ENCODE measurements around the gene APRT.
A peak's percentile ranks its signal among the peaks of the same experiment; 100 is the strongest.

The APRT gene

GRCh38 chr16:88807626-88808453 lies 3.9 kb downstream of the APRT start:
- no peak for DNase-seq (ENCODE audit: low spot score)

GRCh38 chr16:88807142-88807625 lies 4.5 kb downstream of the APRT start:
- DNase-seq (ENCODE audit: low spot score): no peak

GRCh38 chr16:88806491-88807111 lies 5.1 kb downstream of the APRT start:
- no peak for DNase-seq (ENCODE audit: low spot score)

- no peak for DNase-seq (ENCODE audit: low spot score)
These were observed 5.8 kb downstream of the APRT start for GRCh38 chr16:88805887-88806393.

GRCh38 chr16:88805340-88805715 lies 6.4 kb downstream of the APRT start:
- no peak for DNase-seq (ENCODE audit: low spot score)

- DNase-seq (ENCODE audit: low spot score): peak; percentile 48
These were observed 7.0 kb downstream of the APRT start for GRCh38 chr16:88804552-88805339.

- no peak for DNase-seq (ENCODE audit: low spot score)
These were observed 7.6 kb downstream of the APRT start for GRCh38 chr16:88804173-88804551.

- DNase-seq (ENCODE audit: low spot score): peak; percentile 83
These were observed 8.3 kb downstream of the APRT start, which contains the start of gene CDT1 for GRCh38 chr16:88803264-88803987. Gene CDT1, plus strand, starts transcription at chr16:88803789. Its CDS starts 43 bp downstream, at chr16:88803832.

- no peak for DNase-seq (ENCODE audit: low spot score)
These were observed 11.5 kb downstream of the APRT start for GRCh38 chr16:88800277-88800592.

- no peak for DNase-seq (ENCODE audit: low spot score)
These were observed 12.0 kb downstream of the APRT start for GRCh38 chr16:88799569-88800276.

- DNase-seq (ENCODE audit: low spot score): no peak
These were observed 12.8 kb downstream of the APRT start for GRCh38 chr16:88798772-88799455.

- no peak for DNase-seq (ENCODE audit: low spot score)
These were observed 13.7 kb downstream of the APRT start for GRCh38 chr16:88798073-88798472.

- no peak for DNase-seq (ENCODE audit: low spot score)
These were observed 15.4 kb downstream of the APRT start for GRCh38 chr16:88796278-88796677.

GRCh38 chr16:88793251-88793954 lies 18.3 kb downstream of the APRT start:
- no peak for DNase-seq (ENCODE audit: low spot score)

GRCh38 chr16:88792668-88793250 lies 19.0 kb downstream of the APRT start:
- no peak for DNase-seq (ENCODE audit: low spot score)

- no peak for DNase-seq (ENCODE audit: low spot score)
These were observed 19.6 kb downstream of the APRT start for GRCh38 chr16:88792078-88792550.

GRCh38 chr16:88790312-88791211 lies 21.2 kb downstream of the APRT start:
- no peak for DNase-seq (ENCODE audit: low spot score)

GRCh38 chr16:88789594-88789993 lies 22.1 kb downstream of the APRT start:
- no peak for DNase-seq (ENCODE audit: low spot score)
